Stimulated activated CD4-positive, alpha-beta T cell treated with anti-CD3 and anti-CD28 coated beads, Interleukin-1b, Interleukin-23, amount 100 ng/mL, for 24 hours (primary cell): ENCODE results near the gene BMAL1.
"Not testable (repeated sequence)": the region's sequence is repeated elsewhere in the genome, so short reads cannot be mapped to it uniquely, and the experiment has no call there.

Source experiments
- DNase-seq, 4 experiments: peaks; one replicate each; pipeline ENCODE4 v3.0.0-alpha.2; 2020; ENCODE audit warnings: low read depth in 4 of 4, low spot score in 1 of 4

Gene BMAL1

GRCh38 chr11:13375798-13376197, 98.2 kb downstream of the BMAL1 start:
- DNase-seq = no peak

- DNase-seq = no peak
These were observed 98.8 kb downstream of the BMAL1 start for GRCh38 chr11:13376402-13376801.

GRCh38 chr11:13376838-13377237, 99.2 kb downstream of the BMAL1 start:
- DNase-seq = no peak

- no peak for DNase-seq
These were observed 100.7 kb downstream of the BMAL1 start for GRCh38 chr11:13378316-13378715.

GRCh38 chr11:13380731-13381130, 103.1 kb downstream of the BMAL1 start:
- DNase-seq = no peak

- DNase-seq = no peak
These were observed 105.2 kb downstream of the BMAL1 start for GRCh38 chr11:13382751-13383150.

- peak in 2 of 4 experiments; percentile 4 for DNase-seq
These were observed 107.5 kb downstream of the BMAL1 start for GRCh38 chr11:13384908-13385640.

- DNase-seq = no peak
These were observed 109.0 kb downstream of the BMAL1 start for GRCh38 chr11:13386567-13386966.

- no peak for DNase-seq
These were observed 111.2 kb downstream of the BMAL1 start for GRCh38 chr11:13388741-13389140.

- DNase-seq = no peak
These were observed 113.6 kb downstream of the BMAL1 start for GRCh38 chr11:13391217-13391616.

- DNase-seq = not testable (repeated sequence)
These were observed 120.7 kb downstream of the BMAL1 start for GRCh38 chr11:13398335-13398734.

GRCh38 chr11:13405220-13405619, 127.6 kb downstream of the BMAL1 start:
- no peak for DNase-seq

- DNase-seq = no peak
These were observed 137.6 kb downstream of the BMAL1 start for GRCh38 chr11:13415201-13415600.

GRCh38 chr11:13421561-13421960, 144.0 kb downstream of the BMAL1 start:
- DNase-seq = no peak

- no peak for DNase-seq
These were observed 145.8 kb downstream of the BMAL1 start for GRCh38 chr11:13423372-13423771.

- no peak for DNase-seq
These were observed 149.8 kb downstream of the BMAL1 start for GRCh38 chr11:13427440-13427839.

GRCh38 chr11:13429288-13429687, 151.7 kb downstream of the BMAL1 start:
- no peak for DNase-seq

GRCh38 chr11:13429836-13430235, 152.2 kb downstream of the BMAL1 start:
- DNase-seq = no peak

GRCh38 chr11:13433437-13433836, 155.8 kb downstream of the BMAL1 start:
- DNase-seq = no peak

- DNase-seq = no peak
These were observed 156.9 kb downstream of the BMAL1 start for GRCh38 chr11:13434247-13435205.

GRCh38 chr11:13436836-13437235, 159.2 kb downstream of the BMAL1 start:
- DNase-seq = not testable (repeated sequence)
